GM21447 (cell line): ENCODE data around the gene ZBTB16.

Source experiments
- ATAC-seq: cut with Tn5 transposase; IDR thresholded peaks from one replicate; pipeline ENCODE4 v1.9.1; 2021; ENCODE audit not compliant: unreplicated experiment

The ZBTB16 gene

GRCh38 chr11:114063149-114063828 lies 3.8 kb downstream of the ZBTB16 start:
- ATAC-seq, result no peak

- ATAC-seq, result no peak
Observed at GRCh38 chr11:114063829-114064201, 4.3 kb downstream of the ZBTB16 start.

- ATAC-seq, result no peak
Observed at GRCh38 chr11:114064216-114064615, 4.7 kb downstream of the ZBTB16 start.

- no peak for ATAC-seq
Observed at GRCh38 chr11:114065094-114065493, 5.6 kb downstream of the ZBTB16 start.

- ATAC-seq, result no peak
Observed at GRCh38 chr11:114066046-114066648, 6.6 kb downstream of the ZBTB16 start.

GRCh38 chr11:114068327-114068726 lies 8.8 kb downstream of the ZBTB16 start:
- no peak for ATAC-seq

- no peak for ATAC-seq
Observed at GRCh38 chr11:114070464-114071139, 11.1 kb downstream of the ZBTB16 start.

GRCh38 chr11:114073007-114073827 lies 13.7 kb downstream of the ZBTB16 start:
- ATAC-seq, result no peak

GRCh38 chr11:114073828-114074381 lies 14.4 kb downstream of the ZBTB16 start:
- ATAC-seq, result no peak

- no peak for ATAC-seq
Observed at GRCh38 chr11:114074546-114075343, 15.2 kb downstream of the ZBTB16 start.

- no peak for ATAC-seq
Observed at GRCh38 chr11:114075344-114075610, 15.8 kb downstream of the ZBTB16 start.

- ATAC-seq, result no peak
Observed at GRCh38 chr11:114075891-114076441, 16.5 kb downstream of the ZBTB16 start.

- ATAC-seq, result no peak
Observed at GRCh38 chr11:114076921-114077331, 17.4 kb downstream of the ZBTB16 start.

- ATAC-seq, result no peak
Observed at GRCh38 chr11:114077482-114078305, 18.2 kb downstream of the ZBTB16 start.

GRCh38 chr11:114078423-114078822 lies 18.9 kb downstream of the ZBTB16 start:
- no peak for ATAC-seq

GRCh38 chr11:114079511-114080065 lies 20.1 kb downstream of the ZBTB16 start:
- ATAC-seq, result no peak

GRCh38 chr11:114080219-114080618 lies 20.7 kb downstream of the ZBTB16 start:
- ATAC-seq, result no peak

- no peak for ATAC-seq
Observed at GRCh38 chr11:114080769-114081168, 21.3 kb downstream of the ZBTB16 start.
